Activated CD8-positive, alpha-beta T cell treated with anti-CD3 and anti-CD28 coated beads, Interleukin-2, amount 10 ng/mL, durations not matched to agents 7 days and 5 days (primary cell): ENCODE data around the gene ZIM2. TPM values are rescaled to one million over a fixed set of nuclear protein-coding genes. Genes with fewer than 3 reads are reported as not detected.

Experiments
- ATAC-seq: fragments of 150-1000 bp; cut with Tn5 transposase; one replicate; pipeline ENCODE4 v1.10.0; 2021; ENCODE audit warnings: moderate library complexity
- CTCF ChIA-PET: fragments of 350-600 bp; sonication (Branson Sonifier 250); formaldehyde crosslinking; loops from one replicate; lab custom pipeline; 2021; ENCODE audit warnings: antibody characterized with exemption; lab: Charles Lee
- POLR2A ChIA-PET: fragments of 350-600 bp; sonication (Branson Sonifier 250); formaldehyde crosslinking; loops from one replicate; lab custom pipeline; 2021; ENCODE audit warnings: antibody characterized with exemption; lab: Charles Lee
- DNase-seq: peaks from one replicate; pipeline ENCODE4 v3.0.0-alpha.2; 2020
- H3K27ac Mint-ChIP-seq: one replicate; pipeline ENCODE4 v1.8.0; 2021; ENCODE audit warnings: mild to moderate bottlenecking, mixed read lengths
- H3K27me3 Mint-ChIP-seq: one replicate; pipeline ENCODE4 v1.8.0; 2021; ENCODE audit warnings: low read depth, mixed read lengths
- H3K36me3 Mint-ChIP-seq: one replicate; pipeline ENCODE4 v1.8.0; 2021; ENCODE audit warnings: low read depth, mixed read lengths
- H3K4me1 Mint-ChIP-seq: one replicate; pipeline ENCODE4 v1.8.0; 2021; ENCODE audit warnings: low read depth, mixed read lengths
- H3K4me3 Mint-ChIP-seq: one replicate; pipeline ENCODE4 v1.8.0; 2021; ENCODE audit warnings: mild to moderate bottlenecking, mixed read lengths
- H3K9me3 Mint-ChIP-seq: one replicate; pipeline ENCODE4 v1.8.0; 2022; ENCODE audit warnings: mixed read lengths; ENCODE audit not compliant: insufficient read depth
- total RNA-seq, 2 experiments: library from RNA; stranded (reverse); gene quantifications; one replicate each; pipeline ENCODE4 v1.2.3, GENCODE V29; 2021

Gene ZIM2
- total RNA-seq, 2 experiments from 2014 or later: not detected

DNA sequence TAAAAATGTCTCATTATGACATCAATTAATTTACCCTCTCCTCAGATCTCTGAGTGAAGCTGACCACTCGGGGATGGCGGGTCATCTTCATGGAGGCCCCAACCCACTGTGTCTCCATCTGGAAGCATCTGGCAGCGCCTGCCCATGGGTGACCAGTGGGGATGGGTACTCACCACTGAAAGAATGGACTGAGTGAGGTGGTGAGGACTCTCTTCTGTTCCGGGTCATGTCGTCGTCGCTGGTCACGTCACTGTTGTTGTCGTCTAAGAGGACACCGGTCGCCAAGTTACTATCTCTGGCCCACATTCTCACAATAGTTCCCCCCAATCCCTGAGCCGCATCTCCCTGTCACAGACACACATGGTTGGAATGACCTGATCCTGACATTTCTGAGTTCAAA, 17.1 kb downstream of the ZIM2 start:
- H3K27ac Mint-ChIP-seq: no peak overlapping the region
- ChIA-PET CTCF (no interaction called here), POLR2A (no interaction called here)
- H3K4me1 Mint-ChIP-seq: no peaks in the 10 kb centered on the region
- no peak for DNase-seq
- ATAC-seq: no peak
- no peaks in the 10 kb centered on the region for H3K27me3 Mint-ChIP-seq
- no peaks in the 10 kb centered on the region for H3K36me3 Mint-ChIP-seq
- no peak overlapping the region for H3K4me3 Mint-ChIP-seq
- peaks cover 37% of the 10 kb centered on the region for H3K9me3 Mint-ChIP-seq

- peaks cover 40% of the 10 kb centered on the region for H3K9me3 Mint-ChIP-seq
- no peak overlapping the region for H3K4me3 Mint-ChIP-seq
- ATAC-seq (no peak), DNase-seq (no peak)
- H3K27ac Mint-ChIP-seq: no peak overlapping the region
- CTCF ChIA-PET: no interaction called here
- H3K27me3 Mint-ChIP-seq: no peaks in the 10 kb centered on the region
- no peaks in the 10 kb centered on the region for H3K4me1 Mint-ChIP-seq
- POLR2A ChIA-PET: no interaction called here
- H3K36me3 Mint-ChIP-seq: no peaks in the 10 kb centered on the region
These were observed 17.8 kb downstream of the ZIM2 start for GRCh38 chr19:56822755-56823154.

DNA sequence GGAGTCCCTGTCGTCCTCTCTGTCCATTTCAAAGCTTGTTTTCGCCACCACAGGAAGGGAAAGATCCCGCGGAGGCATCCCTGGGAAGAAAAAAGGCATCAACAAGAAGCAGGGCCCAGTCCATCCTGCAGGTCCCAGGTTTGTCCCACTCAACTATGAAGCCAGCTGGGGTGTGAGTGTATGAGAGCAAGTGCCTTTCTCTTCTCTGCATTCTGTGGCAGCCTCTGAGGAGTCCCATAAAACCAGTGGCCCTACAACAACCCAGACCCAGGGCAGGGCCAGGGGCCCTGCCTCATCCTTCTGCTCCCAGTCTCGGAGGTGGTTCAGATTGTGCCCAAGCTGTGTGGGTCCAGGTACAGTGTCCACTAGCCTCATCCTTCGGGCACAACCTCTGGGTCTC, 18.9 kb downstream of the ZIM2 start:
- H3K27me3 Mint-ChIP-seq: no peaks in the 10 kb centered on the region
- no peaks in the 10 kb centered on the region for H3K4me1 Mint-ChIP-seq
- H3K36me3 Mint-ChIP-seq: no peaks in the 10 kb centered on the region
- no peak overlapping the region for H3K4me3 Mint-ChIP-seq
- peaks cover 41% of the 10 kb centered on the region for H3K9me3 Mint-ChIP-seq
- DNase-seq (no peak), ATAC-seq (no peak)
- ChIA-PET POLR2A (no interaction called here), CTCF (no interaction called here)
- H3K27ac Mint-ChIP-seq: no peak overlapping the region

GRCh38 chr19:56821209-56821608, 19.3 kb downstream of the ZIM2 start:
- ChIA-PET CTCF (no interaction called here), POLR2A (no interaction called here)
- Mint-ChIP-seq H3K4me1 (no peaks in the 10 kb centered on the region), H3K4me3 (no peak overlapping the region), H3K9me3 (peaks cover 45% of the 10 kb centered on the region), H3K27me3 (no peaks in the 10 kb centered on the region), H3K36me3 (no peaks in the 10 kb centered on the region), H3K27ac (no peak overlapping the region)
- DNase-seq: no peak
- ATAC-seq: no peak

DNA sequence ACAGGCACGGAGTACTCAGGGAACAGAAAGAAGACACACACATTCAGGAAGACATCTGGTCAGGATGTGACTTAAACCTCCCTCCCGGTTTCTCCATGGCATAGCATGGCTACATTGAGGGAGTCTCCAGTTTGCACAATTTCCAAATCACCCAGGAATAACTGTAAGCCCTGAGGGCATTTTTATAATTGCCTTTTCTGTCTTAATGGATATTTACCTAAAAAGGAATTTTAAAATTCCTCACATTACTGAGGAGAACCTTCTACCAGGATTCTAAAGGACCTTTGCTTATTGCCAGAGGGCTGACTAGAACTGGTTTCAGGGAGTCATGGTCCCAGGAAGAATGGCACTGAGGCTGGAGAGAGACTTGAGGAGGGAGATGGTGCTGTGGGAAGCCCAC, 21.4 kb downstream of the ZIM2 start:
- Mint-ChIP-seq H3K4me3 (no peak overlapping the region), H3K27ac (no peak overlapping the region), H3K36me3 (no peaks in the 10 kb centered on the region), H3K4me1 (no peaks in the 10 kb centered on the region), H3K27me3 (no peaks in the 10 kb centered on the region), H3K9me3 (peaks cover 51% of the 10 kb centered on the region)
- ChIA-PET CTCF (no interaction called here), POLR2A (no interaction called here)
- ATAC-seq: no peak
- DNase-seq: no peak

- Mint-ChIP-seq H3K36me3 (no peaks in the 10 kb centered on the region), H3K4me1 (no peaks in the 10 kb centered on the region), H3K9me3 (peaks cover 54% of the 10 kb centered on the region), H3K4me3 (no peak overlapping the region), H3K27ac (no peak overlapping the region), H3K27me3 (no peaks in the 10 kb centered on the region)
- DNase-seq: no peak
- POLR2A ChIA-PET: no interaction called here
- CTCF ChIA-PET: no interaction called here
- no peak for ATAC-seq
These were observed 25.9 kb downstream of the ZIM2 start for GRCh38 chr19:56814656-56815055.

GRCh38 chr19:56813531-56813930, 27.0 kb downstream of the ZIM2 start:
- no peak overlapping the region for H3K27ac Mint-ChIP-seq
- H3K4me3 Mint-ChIP-seq: no peak overlapping the region
- DNase-seq: no peak
- CTCF ChIA-PET: no interaction called here
- H3K9me3 Mint-ChIP-seq: peaks cover 50% of the 10 kb centered on the region
- no peak for ATAC-seq
- no peaks in the 10 kb centered on the region for H3K36me3 Mint-ChIP-seq
- POLR2A ChIA-PET: no interaction called here
- H3K27me3 Mint-ChIP-seq: no peaks in the 10 kb centered on the region
- H3K4me1 Mint-ChIP-seq: no peaks in the 10 kb centered on the region

GRCh38 chr19:56811480-56811879, 29.0 kb downstream of the ZIM2 start:
- ChIA-PET CTCF (no interaction called here), POLR2A (no interaction called here)
- Mint-ChIP-seq H3K27ac (no peak overlapping the region), H3K9me3 (peaks cover 47% of the 10 kb centered on the region), H3K36me3 (no peaks in the 10 kb centered on the region), H3K27me3 (no peaks in the 10 kb centered on the region), H3K4me1 (no peaks in the 10 kb centered on the region), H3K4me3 (no peak overlapping the region)
- ATAC-seq: no peak
- no peak for DNase-seq

- H3K36me3 Mint-ChIP-seq: no peaks in the 10 kb centered on the region
- DNase-seq: no peak
- CTCF ChIA-PET: no interaction called here
- POLR2A ChIA-PET: no interaction called here
- H3K4me1 Mint-ChIP-seq: no peaks in the 10 kb centered on the region
- H3K4me3 Mint-ChIP-seq: no peak overlapping the region
- no peak for ATAC-seq
- no peak overlapping the region for H3K27ac Mint-ChIP-seq
- H3K27me3 Mint-ChIP-seq: no peaks in the 10 kb centered on the region
- peaks cover 49% of the 10 kb centered on the region for H3K9me3 Mint-ChIP-seq
These were observed 30.3 kb downstream of the ZIM2 start for GRCh38 chr19:56810260-56810659.

GRCh38 chr19:56808717-56809392, 31.7 kb downstream of the ZIM2 start:
- no peaks in the 10 kb centered on the region for H3K4me1 Mint-ChIP-seq
- ChIA-PET POLR2A (no interaction called here), CTCF (no interaction called here)
- no peak overlapping the region for H3K27ac Mint-ChIP-seq
- no peak overlapping the region for H3K4me3 Mint-ChIP-seq
- no peaks in the 10 kb centered on the region for H3K27me3 Mint-ChIP-seq
- DNase-seq (no peak), ATAC-seq (no peak)
- no peaks in the 10 kb centered on the region for H3K36me3 Mint-ChIP-seq
- H3K9me3 Mint-ChIP-seq: peaks cover 44% of the 10 kb centered on the region

DNA sequence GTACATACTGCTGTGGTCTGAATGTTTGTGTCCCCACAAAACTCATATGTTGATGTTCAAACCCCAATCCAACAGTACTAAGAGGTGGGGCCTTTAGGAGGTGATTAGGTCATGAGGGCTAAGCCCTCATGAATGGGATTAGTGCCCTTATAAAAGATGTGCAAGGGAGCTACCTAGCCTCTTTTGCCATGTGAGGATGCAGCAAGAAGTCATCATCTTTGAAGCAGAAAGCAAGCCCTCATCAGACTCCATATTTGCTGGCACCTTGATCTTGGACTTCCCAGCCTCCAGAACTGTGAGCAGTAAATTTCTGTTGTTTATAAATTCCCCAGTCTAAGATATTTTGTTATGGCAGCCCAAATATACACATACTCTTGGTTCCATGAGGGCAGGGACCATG, 33.9 kb downstream of the ZIM2 start:
- CTCF ChIA-PET: no interaction called here
- ATAC-seq (no peak), DNase-seq (no peak)
- no peak overlapping the region for H3K4me3 Mint-ChIP-seq
- POLR2A ChIA-PET: no interaction called here
- H3K9me3 Mint-ChIP-seq: peaks cover 37% of the 10 kb centered on the region
- H3K36me3 Mint-ChIP-seq: no peaks in the 10 kb centered on the region
- no peaks in the 10 kb centered on the region for H3K4me1 Mint-ChIP-seq
- H3K27ac Mint-ChIP-seq: no peak overlapping the region
- no peaks in the 10 kb centered on the region for H3K27me3 Mint-ChIP-seq

GRCh38 chr19:56778351-56778750, 62.2 kb downstream of the ZIM2 start:
- ChIA-PET CTCF (no interaction called here), POLR2A (no interaction called here)
- Mint-ChIP-seq H3K4me1 (no peaks in the 10 kb centered on the region), H3K9me3 (peaks cover 39% of the 10 kb centered on the region), H3K36me3 (no peaks in the 10 kb centered on the region), H3K27me3 (no peaks in the 10 kb centered on the region), H3K27ac (no peak overlapping the region), H3K4me3 (no peak overlapping the region)
- ATAC-seq: no peak
- DNase-seq: no peak

- DNase-seq (no peak), ATAC-seq (no peak)
- H3K4me1 Mint-ChIP-seq: peaks cover 9% of the 10 kb centered on the region
- peaks cover 8% of the 10 kb centered on the region for H3K36me3 Mint-ChIP-seq
- no peak overlapping the region for H3K27ac Mint-ChIP-seq
- H3K27me3 Mint-ChIP-seq: no peaks in the 10 kb centered on the region
- CTCF ChIA-PET: no interaction called here
- POLR2A ChIA-PET: no interaction called here
- peaks cover 33% of the 10 kb centered on the region for H3K9me3 Mint-ChIP-seq
- H3K4me3 Mint-ChIP-seq: no peak overlapping the region
These were observed 70.9 kb downstream of the ZIM2 start for GRCh38 chr19:56769650-56770049.
